ENCODE data around the gene CNR1.

GRCh38 chr6:88114838-88115237 is 51.3 kb downstream of the CNR1 start:
- no peak for TF ChIP-seq REST (IDR thresholded peaks at IDR 0.05; ENCODE audit: low read depth)
- no peak for TF ChIP-seq EGR1 (IDR thresholded peaks at IDR 0.05)
- TF ChIP-seq EP300 (IDR thresholded peaks at IDR 0.05; ENCODE audit: borderline replicate concordance) = no peak
- no peak for TF ChIP-seq YY1 (IDR thresholded peaks at IDR 0.05; ENCODE audit: low read depth)
- TF ChIP-seq TCF12 (IDR thresholded peaks at IDR 0.05; ENCODE audit: low read depth) = no peak
- TF ChIP-seq MAX (IDR thresholded peaks at IDR 0.05) = no peak
- no peak for TF ChIP-seq TAF1 (IDR thresholded peaks at IDR 0.05; ENCODE audit: low read depth)
- no peak for TF ChIP-seq TEAD4 (IDR thresholded peaks at IDR 0.05)
- TF ChIP-seq CEBPB (IDR thresholded peaks at IDR 0.05) = no peak
- TF ChIP-seq FOXM1 (IDR thresholded peaks at IDR 0.05; ENCODE audit: borderline replicate concordance, low read depth) = no peak
